OCI-LY7 (cell line): ENCODE results near the gene COPZ2. TPM values are rescaled to one million over a fixed set of nuclear protein-coding genes. Genes with fewer than 3 reads are reported as not detected.

Experiments
- BruUV-seq: library from RNA; stranded (reverse); fragments of 400-500 nt; replicated peaks from 2 replicates; lab custom pipeline; 2021; lab: Mats Ljungman, UMichigan
- CTCF ChIA-PET: fragments of 300-600 bp; sonication (Branson Sonifier 250); formaldehyde crosslinking; loops from one replicate; lab custom pipeline; 2022; ENCODE audit warnings: antibody characterized with exemption; ENCODE audit not compliant: unreplicated experiment; lab: Charles Lee
- POLR2A ChIA-PET: fragments of 300-600 bp; sonication (Branson Sonifier 250); formaldehyde crosslinking; loops from one replicate; lab custom pipeline; 2022; ENCODE audit warnings: antibody characterized with exemption; lab: Charles Lee
- DNase-seq: peaks from one replicate; pipeline ENCODE4 v3.0.0-alpha.2; 2015; ENCODE audit warnings: low spot score
- H2AFZ ChIP-seq: fragments of 200-600 bp; sonication (generic), shearing (Covaris generic); 2 replicates; pipeline ENCODE4 v1.6.1; 2014; ENCODE audit warnings: mild to moderate bottlenecking, antibody characterized with exemption, low read length, moderate library complexity
- H3K27ac ChIP-seq: fragments of 200-600 bp; sonication (generic); 2 replicates; pipeline ENCODE4 v1.5.1; 2014; ENCODE audit warnings: mixed run types, low read depth, mild to moderate bottlenecking, moderate library complexity, low read length, inconsistent platforms; ENCODE audit not compliant: poor library complexity, severe bottlenecking
- H3K36me3 ChIP-seq: fragments of 200-600 bp; sonication (generic); 2 replicates; pipeline ENCODE4 v1.6.1; 2014; ENCODE audit warnings: mild to moderate bottlenecking, antibody characterized with exemption, low read length, moderate library complexity, mixed read lengths; ENCODE audit not compliant: insufficient read depth
- H3K4me1 ChIP-seq: fragments of 200-600 bp; sonication (generic); 2 replicates; pipeline ENCODE4 v1.5.1; 2014; ENCODE audit warnings: mild to moderate bottlenecking, low read length; ENCODE audit not compliant: insufficient read depth, poor library complexity, severe bottlenecking
- H3K4me2 ChIP-seq: fragments of 200-600 bp; sonication (generic); 2 replicates; pipeline ENCODE4 v1.6.1; 2014; ENCODE audit warnings: mild to moderate bottlenecking, low read length
- H3K4me3 ChIP-seq: fragments of 200-600 bp; sonication (generic); 2 replicates; pipeline ENCODE4 v1.5.1; 2014; ENCODE audit warnings: mild to moderate bottlenecking, low read depth, low read length; ENCODE audit not compliant: poor library complexity, severe bottlenecking
- H3K79me2 ChIP-seq: fragments of 200-600 bp; sonication (generic); 2 replicates; pipeline ENCODE4 v1.6.1; 2016; ENCODE audit warnings: low read depth, mild to moderate bottlenecking, low read length, moderate library complexity, mixed read lengths; ENCODE audit not compliant: insufficient read depth
- H3K9me2 ChIP-seq: fragments of 200-600 bp; sonication (generic); 2 replicates; pipeline ENCODE4 v1.6.1; 2016; ENCODE audit warnings: mild to moderate bottlenecking, low read length, mixed read lengths; ENCODE audit not compliant: insufficient read depth
- H3K9me3 ChIP-seq: fragments of 200-600 bp; sonication (generic); 2 replicates; pipeline ENCODE4 v1.6.1; 2014; ENCODE audit warnings: mild to moderate bottlenecking, mixed run types, low read length, mixed read lengths
- H4K20me1 ChIP-seq: fragments of 200-600 bp; sonication (generic); 2 replicates; pipeline ENCODE4 v1.6.1; 2014; ENCODE audit warnings: mild to moderate bottlenecking, antibody characterized with exemption, low read length, moderate library complexity, mixed read lengths; ENCODE audit not compliant: insufficient read depth
- EZH2phosphoT487 ChIP-seq: fragments of 200-600 bp; sonication (generic); IDR thresholded peaks from 2 replicates; pipeline ENCODE4 v1.6.1; 2018; ENCODE audit warnings: low read depth, borderline replicate concordance, mild to moderate bottlenecking, mixed run types, antibody characterized with exemption, low read length, moderate library complexity, mixed read lengths
- intact Hi-C: fragments of 100-400 bp; cut with micrococcal nuclease; formaldehyde crosslinking; loops from one replicate; pipeline ENCODE4 v1.10.0; 2022; ENCODE audit not compliant: unreplicated experiment
- total RNA-seq, 2 experiments: library from RNA; depleted of rRNA in 1 of 2; stranded (reverse); fragments of >200 nt in 1 of 2; shearing (Covaris generic) in 1 of 2; gene quantifications; 2 replicates each; pipeline ENCODE4 v1.2.3, GENCODE V29; 2014 to 2022
- TF ChIP-seq, protein P1 (sequence below): fragments of 200-600 bp; sonication (generic); conservative IDR thresholded peaks from 2 replicates; pipeline ENCODE4 v1.5.1; 2014; ENCODE audit warnings: mild to moderate bottlenecking, antibody characterized with exemption, low read length, moderate library complexity, mixed read lengths

The COPZ2 gene
- total RNA-seq, 2 experiments from 2014 or later: 1.2 to 1.7 TPM

DNA sequence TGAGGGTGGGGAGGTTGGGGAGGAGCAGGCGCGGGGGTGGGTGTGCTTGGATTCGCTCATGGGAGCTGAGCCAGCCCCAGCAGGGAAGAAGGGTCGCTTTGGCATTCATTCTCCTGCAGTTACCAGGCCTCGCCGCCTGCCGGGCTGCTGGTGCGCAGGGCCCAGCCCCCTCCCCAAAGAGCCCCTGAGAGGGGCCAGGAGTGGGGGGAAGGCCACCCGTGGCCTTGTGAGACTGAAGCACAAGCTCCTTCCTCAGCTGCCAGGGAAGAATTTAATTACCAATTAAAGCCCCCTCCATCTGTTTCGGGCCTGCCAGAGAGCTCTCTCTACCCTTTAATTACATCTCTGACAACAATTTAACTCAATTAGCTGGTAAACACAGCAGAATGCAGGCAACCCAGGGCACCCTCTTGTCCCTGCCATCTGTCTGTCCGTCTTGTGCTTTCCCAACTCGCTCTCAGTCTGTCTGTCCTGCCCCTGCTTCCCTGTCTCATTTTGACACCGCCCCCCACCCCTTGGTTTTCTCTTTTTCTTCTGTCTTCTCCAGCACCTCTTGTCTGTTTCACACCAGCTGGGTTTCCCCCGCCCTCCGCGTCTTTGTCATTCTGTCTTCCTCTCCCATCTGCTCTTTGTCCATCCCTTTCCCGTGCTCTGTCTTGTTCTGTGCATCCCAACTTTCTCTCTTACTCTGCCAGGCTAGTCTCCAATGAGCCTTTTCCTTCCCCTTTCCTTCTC is 34.0 kb downstream of the COPZ2 start:
- no peaks in the 10 kb centered on the region for H3K9me3 ChIP-seq
- no peaks in the 10 kb centered on the region for H3K36me3 ChIP-seq
- TF ChIP-seq EZH2phosphoT487: no peak
- TF ChIP-seq, protein P1, sequence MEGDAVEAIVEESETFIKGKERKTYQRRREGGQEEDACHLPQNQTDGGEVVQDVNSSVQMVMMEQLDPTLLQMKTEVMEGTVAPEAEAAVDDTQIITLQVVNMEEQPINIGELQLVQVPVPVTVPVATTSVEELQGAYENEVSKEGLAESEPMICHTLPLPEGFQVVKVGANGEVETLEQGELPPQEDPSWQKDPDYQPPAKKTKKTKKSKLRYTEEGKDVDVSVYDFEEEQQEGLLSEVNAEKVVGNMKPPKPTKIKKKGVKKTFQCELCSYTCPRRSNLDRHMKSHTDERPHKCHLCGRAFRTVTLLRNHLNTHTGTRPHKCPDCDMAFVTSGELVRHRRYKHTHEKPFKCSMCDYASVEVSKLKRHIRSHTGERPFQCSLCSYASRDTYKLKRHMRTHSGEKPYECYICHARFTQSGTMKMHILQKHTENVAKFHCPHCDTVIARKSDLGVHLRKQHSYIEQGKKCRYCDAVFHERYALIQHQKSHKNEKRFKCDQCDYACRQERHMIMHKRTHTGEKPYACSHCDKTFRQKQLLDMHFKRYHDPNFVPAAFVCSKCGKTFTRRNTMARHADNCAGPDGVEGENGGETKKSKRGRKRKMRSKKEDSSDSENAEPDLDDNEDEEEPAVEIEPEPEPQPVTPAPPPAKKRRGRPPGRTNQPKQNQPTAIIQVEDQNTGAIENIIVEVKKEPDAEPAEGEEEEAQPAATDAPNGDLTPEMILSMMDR: no peak
- DNase-seq: no peak
- POLR2A ChIA-PET: interaction anchor here (1.2 kb wide), 1 partner anchor 14 kb away, joined by 4 read pairs; no protein-coding TSS in a partner anchor
- intact Hi-C loops: no loop called here
- H3K4me2 ChIP-seq: no peak overlapping the region
- H2AFZ ChIP-seq: peak overlapping the region; percentile 97
- H3K4me1 ChIP-seq: peaks cover 34% of the 10 kb centered on the region
- H3K27ac ChIP-seq: no peak overlapping the region
- no peaks in the 10 kb centered on the region for H3K79me2 ChIP-seq
- CTCF ChIA-PET: no interaction called here
- H4K20me1 ChIP-seq: no peaks in the 10 kb centered on the region
- no TSS peak for BruUV-seq
- no peak overlapping the region for H3K4me3 ChIP-seq
- no peaks in the 10 kb centered on the region for H3K9me2 ChIP-seq

DNA sequence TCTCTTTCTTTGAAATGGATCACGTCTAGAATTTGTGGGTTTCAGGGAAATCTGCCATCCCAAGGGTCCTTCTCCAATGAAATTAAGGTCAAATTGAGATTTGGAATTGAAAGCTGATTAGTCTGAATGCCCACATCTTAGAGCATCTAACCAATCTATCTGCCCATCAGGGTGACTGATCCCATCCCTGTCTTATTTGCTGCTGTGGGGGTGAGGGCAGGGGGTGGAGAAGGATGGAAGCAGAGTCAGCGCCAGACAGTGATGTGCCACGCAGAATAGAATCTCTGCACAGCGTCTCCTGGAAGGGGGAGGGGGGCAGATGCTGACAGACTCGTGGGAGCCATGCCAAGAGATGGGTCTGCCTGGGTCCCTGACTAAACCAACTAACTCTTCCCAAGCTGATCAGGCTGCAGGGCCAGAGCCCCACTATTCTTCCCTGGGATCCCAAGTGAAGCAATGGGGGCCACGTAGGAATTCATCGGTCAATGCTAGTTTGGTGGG is 34.6 kb downstream of the COPZ2 start:
- Histone ChIP-seq H3K27ac (no peak overlapping the region), H3K4me2 (peak overlapping the region; percentile 54), H4K20me1 (no peaks in the 10 kb centered on the region), H3K9me3 (no peaks in the 10 kb centered on the region), H3K4me1 (peaks cover 34% of the 10 kb centered on the region), H3K4me3 (no peak overlapping the region), H3K9me2 (no peaks in the 10 kb centered on the region), H3K36me3 (no peaks in the 10 kb centered on the region), H3K79me2 (no peaks in the 10 kb centered on the region), H2AFZ (peak overlapping the region; percentile 97)
- TF ChIP-seq EZH2phosphoT487: no peak
- TF ChIP-seq, protein P1: no peak
- intact Hi-C loops: no loop called here
- no peak for DNase-seq
- ChIA-PET CTCF (no interaction called here), POLR2A (interaction anchor here (1.2 kb wide), 1 partner anchor 15 kb away, joined by 4 read pairs; no protein-coding TSS in a partner anchor)
- no TSS peak for BruUV-seq
